ENCODE results near the gene ARNT2. TPM values are rescaled to one million over a fixed set of nuclear protein-coding genes. Genes with fewer than 3 reads are reported as not detected.

The ARNT2 gene
- total and polyA plus RNA-seq, 10 of the 15 experiments (the other 5 are each of a cell fraction or from before 2014, with no cell fraction given), result 0.07 to 0.49 (median 0.09) TPM; not detected in 6

GRCh38 chr15:80568298-80568697 lies 164.1 kb downstream of the ARNT2 start:
- Histone ChIP-seq H3K27ac (ENCODE audit: control insufficient read depth, insufficient read depth) (no peak overlapping the region), H3K79me2 (ENCODE audit: control insufficient read depth, insufficient read depth, low read length) (no peaks in the 10 kb centered on the region), H3K27me3 (replicated peaks in 1 of 2; ENCODE audit: control insufficient read depth in 2 of 2, insufficient read depth in 2 of 2, low read length in 1 of 2) (peaks cover 0 to 5% of the 10 kb centered on the region in 2 experiments; a peak in 2 of 4 replicates), H3K4me1 (ENCODE audit: control insufficient read depth, insufficient read depth, low read length) (no peaks in the 10 kb centered on the region), H4K20me1 (ENCODE audit: control insufficient read depth, insufficient read depth) (no peaks in the 10 kb centered on the region), H3K4me3 (no peak overlapping the region), H3K9ac (ENCODE audit: control insufficient read depth, insufficient read depth, low read length) (no peak overlapping the region), H3K9me3 (replicated peaks; ENCODE audit: control insufficient read depth, insufficient read depth, low read length) (no peaks in the 10 kb centered on the region), H3K36me3 (ENCODE audit: control insufficient read depth in 2 of 2, insufficient read depth in 2 of 2, low read length in 1 of 2) (no peaks in the 10 kb centered on the region), H3K4me2 (ENCODE audit: control insufficient read depth, insufficient read depth) (no peak overlapping the region), H2AFZ (ENCODE audit: control insufficient read depth, low read depth, low read length) (no peak overlapping the region)
- CTCF ChIA-PET, result interaction anchor here (0.7 to 4.8 kb wide), 11 partner anchors 52 to 400 kb away, joined by 3 to 86 read pairs (median 4); no protein-coding TSS in a partner anchor
- RAD21 ChIA-PET (ENCODE audit: unreplicated experiment), result interaction anchor here (1.0 to 4.5 kb wide), 3 partner anchors 208 to 404 kb away, joined by 3 to 59 read pairs (median 3); no protein-coding TSS in a partner anchor
- ATAC-seq (peak; percentile 53), FAIRE-seq (no peak), DNase-seq (ENCODE audit: low read depth, low spot score) (no peak)
- POLR2A ChIA-PET, result no interaction called here
- no peak for TF ChIP-seq CHD4 (IDR thresholded peaks at IDR 0.05)
- TF ChIP-seq CEBPB (IDR thresholded peaks at IDR 0.05; ENCODE audit: borderline replicate concordance in 1 of 2, low read depth in 2 of 2, low read length in 2 of 2), result no peak
- peak; percentile 71 for TF ChIP-seq CREB1 (IDR thresholded peaks at IDR 0.05; ENCODE audit: low read depth)
- 0 out of 2 replicates have a peak, but pooled peaks have one; percentile 46 for TF ChIP-seq CREM (IDR thresholded peaks at IDR 0.05; ENCODE audit: low read depth)
- TF ChIP-seq JUNB (IDR thresholded peaks at IDR 0.05), result peak; percentile 35; the same call in 1 of the 2 replicates
- BruUV-seq (replicated peaks), result no TSS peak
- intact Hi-C loops (cut with micrococcal nuclease; ENCODE audit: unreplicated experiment), result loop anchor here (5.0 kb wide), 1 partner anchor 111 kb away; no protein-coding TSS in a partner anchor
- in situ Hi-C loops (cut with MboI), result loop anchor here (10.0 kb wide), 1 partner anchor 207 kb away; the partner anchor contains the start of gene CEMIP
- SMC1A ChIA-PET (ENCODE audit: uncharacterized antibody, unreplicated experiment), result interaction anchor here (0.6 to 3.8 kb wide), 4 partner anchors 32 to 402 kb away, joined by 4 to 40 read pairs (median 4); no protein-coding TSS in a partner anchor
- WGBS (ENCODE audit: insufficient coverage, insufficient replicate concordance, low lambda C conversion rate, missing lambda C conversion rate), result 22% methylated on average over 8 of the region's 8 CpGs

- Histone ChIP-seq H3K9me3 (replicated peaks; ENCODE audit: control insufficient read depth, insufficient read depth, low read length) (no peaks in the 10 kb centered on the region), H3K4me1 (ENCODE audit: control insufficient read depth, insufficient read depth, low read length) (no peaks in the 10 kb centered on the region), H3K36me3 (ENCODE audit: control insufficient read depth in 2 of 2, insufficient read depth in 2 of 2, low read length in 1 of 2) (no peaks in the 10 kb centered on the region), H4K20me1 (ENCODE audit: control insufficient read depth, insufficient read depth) (no peaks in the 10 kb centered on the region), H3K27me3 (replicated peaks in 1 of 2; ENCODE audit: control insufficient read depth in 2 of 2, insufficient read depth in 2 of 2, low read length in 1 of 2) (peaks cover 0 to 5% of the 10 kb centered on the region in 2 experiments; a peak in 1 of 4 replicates), H2AFZ (ENCODE audit: control insufficient read depth, low read depth, low read length) (no peak overlapping the region), H3K79me2 (ENCODE audit: control insufficient read depth, insufficient read depth, low read length) (no peaks in the 10 kb centered on the region), H3K27ac (ENCODE audit: control insufficient read depth, insufficient read depth) (no peak overlapping the region), H3K9ac (ENCODE audit: control insufficient read depth, insufficient read depth, low read length) (no peak overlapping the region), H3K4me3 (no peak overlapping the region), H3K4me2 (ENCODE audit: control insufficient read depth, insufficient read depth) (no peak overlapping the region)
- ChIA-PET SMC1A (ENCODE audit: uncharacterized antibody, unreplicated experiment) (interaction anchor here (0.9 to 3.8 kb wide), 2 partner anchors 170 to 207 kb away, joined by 3 to 40 read pairs; no protein-coding TSS in a partner anchor), POLR2A (no interaction called here), RAD21 (ENCODE audit: unreplicated experiment) (interaction anchor here (4.5 kb wide), 1 partner anchor 208 kb away, joined by 59 read pairs; no protein-coding TSS in a partner anchor), CTCF (interaction anchor here (1.2 to 4.8 kb wide), 3 partner anchors 204 to 400 kb away, joined by 4 to 86 read pairs (median 28); no protein-coding TSS in a partner anchor)
- BruUV-seq (replicated peaks), result no TSS peak
- TF ChIP-seq ZNF384 (IDR thresholded peaks at IDR 0.05; ENCODE audit: borderline replicate concordance, low read depth, low read length) (no peak), BCL3 (IDR thresholded peaks at IDR 0.05; ENCODE audit: borderline replicate concordance, insufficient read depth, low read depth, low read length, poor library complexity, severe bottlenecking) (peak; percentile 23)
- ATAC-seq (no peak), FAIRE-seq (no peak), DNase-seq (ENCODE audit: low read depth, low spot score) (no peak)
- WGBS (ENCODE audit: insufficient coverage, insufficient replicate concordance, low lambda C conversion rate, missing lambda C conversion rate), result 57% methylated on average over 20 of the region's 20 CpGs
- intact Hi-C loops (cut with micrococcal nuclease; ENCODE audit: unreplicated experiment), result loop anchor here (5.0 kb wide), 1 partner anchor 112 kb away; no protein-coding TSS in a partner anchor
- in situ Hi-C loops (cut with MboI), result loop anchor here (10.0 kb wide), 1 partner anchor 206 kb away; the partner anchor contains the start of gene CEMIP
These were observed 164.9 kb downstream of the ARNT2 start for GRCh38 chr15:80568876-80569605.

All from GM12878 (cell line).